NCI-H2107 treated with DMSO at 0.1 percent for 48 hours (cell line): ENCODE results near the gene PLCH2.

ENCODE experiments used
- DNase-seq: peaks from one replicate; lab custom pipeline; 2025; ENCODE audit not compliant: unreplicated experiment; lab: John Stamatoyannopoulos, UW

The PLCH2 gene

GRCh38 chr1:2512862-2513421 is 36.9 kb downstream of the PLCH2 start:
- no peak for DNase-seq

GRCh38 chr1:2513939-2514652 is 38.0 kb downstream of the PLCH2 start:
- DNase-seq = no peak

GRCh38 chr1:2514863-2515762 is 39.0 kb downstream of the PLCH2 start:
- no peak for DNase-seq

- DNase-seq = no peak
Observed at GRCh38 chr1:2515763-2516080, 39.6 kb downstream of the PLCH2 start.

GRCh38 chr1:2516124-2516523 is 40.0 kb downstream of the PLCH2 start:
- no peak for DNase-seq

- no peak for DNase-seq
Observed at GRCh38 chr1:2516946-2517345, 40.9 kb downstream of the PLCH2 start.

- DNase-seq = no peak
Observed at GRCh38 chr1:2517966-2518365, 41.9 kb downstream of the PLCH2 start.

GRCh38 chr1:2518528-2518927 is 42.4 kb downstream of the PLCH2 start:
- DNase-seq = no peak

- no peak for DNase-seq
Observed at GRCh38 chr1:2519029-2519685, 43.1 kb downstream of the PLCH2 start.

GRCh38 chr1:2519729-2520128 is 43.6 kb downstream of the PLCH2 start:
- DNase-seq = no peak

- no peak for DNase-seq
Observed at GRCh38 chr1:2520206-2520605, 44.1 kb downstream of the PLCH2 start.

GRCh38 chr1:2520806-2521205 is 44.7 kb downstream of the PLCH2 start:
- DNase-seq = no peak

- DNase-seq = no peak
Observed at GRCh38 chr1:2522230-2522629, 46.1 kb downstream of the PLCH2 start.

- no peak for DNase-seq
Observed at GRCh38 chr1:2523191-2523890, 47.3 kb downstream of the PLCH2 start.

GRCh38 chr1:2523891-2524609 is 48.0 kb downstream of the PLCH2 start:
- DNase-seq = no peak

- no peak for DNase-seq
Observed at GRCh38 chr1:2525572-2525919, 49.5 kb downstream of the PLCH2 start.

- DNase-seq = no peak
Observed at GRCh38 chr1:2525920-2526823, 50.1 kb downstream of the PLCH2 start, which contains the start of gene PANK4. PANK4 (minus strand) TSS chr1:2526596; CDS start chr1:2526587, 9 bp downstream.

- DNase-seq = no peak
Observed at GRCh38 chr1:2526824-2527555, 50.9 kb downstream of the PLCH2 start.

GRCh38 chr1:2527556-2527860 is 51.4 kb downstream of the PLCH2 start:
- no peak for DNase-seq
